Measurements from ENCODE around the gene HDAC10.
A peak's percentile ranks its signal among the peaks of the same experiment; 100 is the strongest.

The HDAC10 gene

DNA sequence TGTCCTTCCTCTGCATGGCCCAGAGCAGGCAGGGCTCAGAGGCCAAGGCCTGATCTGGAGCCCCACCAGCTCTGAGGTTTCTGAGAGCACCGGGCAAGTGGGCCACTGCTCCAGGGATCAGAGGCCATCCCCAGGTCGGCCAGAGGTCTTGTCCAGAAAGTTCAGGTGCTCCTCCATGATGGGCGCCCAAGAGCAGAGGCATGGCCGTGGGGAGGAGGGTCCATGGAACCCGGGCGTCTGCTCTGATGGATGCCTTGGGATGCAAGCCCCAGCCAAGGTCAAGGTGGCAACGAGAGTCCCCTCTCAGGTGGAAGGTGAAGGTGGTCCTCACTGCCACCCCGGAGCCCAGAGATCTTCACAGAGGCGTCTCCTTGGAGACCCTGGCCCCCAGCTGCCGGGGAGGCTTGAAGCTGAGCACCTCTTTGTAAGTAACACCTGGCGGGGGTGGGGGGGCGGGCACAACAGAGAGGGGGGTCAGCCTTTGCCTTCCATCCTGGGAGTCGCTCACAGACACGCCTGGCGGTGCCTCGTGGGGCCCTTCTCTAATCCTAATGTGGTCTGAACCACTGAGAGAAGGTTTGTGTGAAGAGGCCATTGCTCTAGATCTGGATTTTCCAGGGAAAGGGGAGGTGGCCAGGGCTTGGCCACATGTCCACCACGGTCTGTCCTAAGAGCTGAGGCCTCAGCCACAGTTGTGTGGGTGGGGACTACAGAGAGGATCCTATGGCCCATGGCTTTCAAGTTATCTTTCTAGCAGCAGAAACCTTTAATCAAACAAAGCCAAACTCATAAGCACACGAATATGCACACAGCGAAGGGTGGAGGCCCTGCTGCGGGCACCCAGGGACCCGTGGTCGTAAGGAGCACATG lies 2.2 kb upstream of the HDAC10 start:
- H3K4ac ChIP-seq (ENCODE audit: low read depth, low read length) = no peak overlapping the region
- no peak overlapping the region for H2BK5ac ChIP-seq (ENCODE audit: low read depth, low read length, poor library complexity)
- peaks cover 7% of the 10 kb centered on the region for H3K79me1 ChIP-seq (ENCODE audit: low read length)
- H3K4me1 ChIP-seq (ENCODE audit: control insufficient read depth in 1 of 2, insufficient read depth in 2 of 2, low read length in 2 of 2) = peaks cover 19 to 27% of the 10 kb centered on the region in 2 experiments
- H3K9me3 ChIP-seq (ENCODE audit: insufficient read depth, low read depth, low read length) = peaks cover 3% of the 10 kb centered on the region
- peaks cover 2 to 4% of the 10 kb centered on the region in 2 experiments for H3K36me3 ChIP-seq (ENCODE audit: control insufficient read depth in 1 of 2, insufficient read depth in 2 of 2, low read length in 2 of 2)
- no peak for DNase-seq
- no peaks in the 10 kb centered on the region for H3K27me3 ChIP-seq (ENCODE audit: insufficient read depth, low read length)
- H3K4me3 ChIP-seq (ENCODE audit: low read depth, low read length) = no peak overlapping the region
- no peak overlapping the region for H2BK120ac ChIP-seq (ENCODE audit: insufficient read depth, low read length, poor library complexity)
- H4K8ac ChIP-seq (ENCODE audit: low read depth, low read length) = no peak overlapping the region
- H3K9ac ChIP-seq (ENCODE audit: low read length) = no peak overlapping the region
- H2BK12ac ChIP-seq (ENCODE audit: low read length) = no peak overlapping the region
- H3K27ac ChIP-seq (ENCODE audit: low read depth, low read length) = no peak overlapping the region
- no peak overlapping the region for H3K4me2 ChIP-seq (ENCODE audit: low read length)
- H3K23ac ChIP-seq (ENCODE audit: low read length) = no peak overlapping the region
- H2AFZ ChIP-seq (ENCODE audit: insufficient read depth, low read length, poor library complexity) = no peak overlapping the region
- no peak overlapping the region for H4K91ac ChIP-seq (ENCODE audit: low read depth, low read length)
- H3K14ac ChIP-seq (ENCODE audit: low read length) = no peak overlapping the region
- H3K18ac ChIP-seq (ENCODE audit: low read length) = no peak overlapping the region
- WGBS (ENCODE audit: extremely low coverage, insufficient coverage, insufficient read length) = no CpG with 5 or more reads among the region's 22 CpGs
- no peak overlapping the region for H2AK5ac ChIP-seq (ENCODE audit: low read length)
- no peak overlapping the region for H4K12ac ChIP-seq (ENCODE audit: low read depth, low read length)
- peaks cover 5% of the 10 kb centered on the region for H3K79me2 ChIP-seq (ENCODE audit: control insufficient read depth, insufficient read depth, low read length, poor library complexity)

DNA sequence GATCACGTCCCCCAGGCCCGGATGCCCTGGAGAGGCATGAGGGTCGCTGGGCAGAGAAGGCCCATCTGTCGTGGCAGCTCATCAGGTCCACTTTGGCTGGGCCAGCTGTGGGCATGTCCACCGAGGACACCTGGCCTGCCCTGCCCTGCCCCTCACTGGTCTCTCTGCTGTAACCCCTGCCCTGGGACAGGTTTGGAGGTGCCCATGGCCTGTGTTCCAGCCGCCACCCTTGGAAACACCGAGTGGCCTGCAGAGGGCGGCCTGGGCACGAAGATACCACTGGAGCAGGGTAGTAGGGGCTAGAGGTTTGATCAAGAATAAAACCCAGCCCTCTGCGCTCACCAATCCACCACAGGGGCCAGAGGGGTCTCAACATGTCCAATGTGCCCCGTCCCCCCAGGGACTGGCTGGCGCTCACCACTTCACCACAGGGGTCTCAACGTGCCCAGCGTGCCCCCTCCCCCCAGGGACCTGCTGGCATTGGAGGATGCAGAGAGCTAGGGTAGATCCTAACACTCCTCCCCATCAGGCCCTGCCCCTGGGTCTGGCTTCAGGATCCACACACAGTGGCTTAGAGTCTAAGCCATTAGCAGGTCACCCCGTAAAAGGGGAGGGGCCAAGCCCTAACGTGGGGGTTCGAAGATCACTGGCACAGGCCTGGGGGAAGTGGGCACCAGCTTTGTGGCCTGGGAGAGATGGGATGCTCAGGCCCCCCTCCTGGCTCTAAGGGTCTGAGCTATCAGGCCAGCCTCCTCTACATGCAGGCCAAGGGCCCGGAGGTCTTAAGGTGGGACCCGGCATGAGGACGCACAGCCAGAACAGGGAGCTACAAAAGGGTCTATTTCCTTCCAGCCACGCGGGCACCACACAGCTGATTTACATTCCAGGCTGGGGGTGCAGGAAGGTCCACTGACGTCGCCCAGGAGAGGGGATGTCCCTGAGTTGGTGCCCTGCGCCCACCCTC lies 1.3 kb upstream of the HDAC10 start:
- H4K12ac ChIP-seq (ENCODE audit: low read depth, low read length) = no peak overlapping the region
- H3K4me1 ChIP-seq (ENCODE audit: control insufficient read depth in 1 of 2, insufficient read depth in 2 of 2, low read length in 2 of 2) = peaks cover 13 to 19% of the 10 kb centered on the region in 2 experiments
- H4K8ac ChIP-seq (ENCODE audit: low read depth, low read length) = no peak overlapping the region
- H3K27me3 ChIP-seq (ENCODE audit: insufficient read depth, low read length) = no peaks in the 10 kb centered on the region
- H3K23ac ChIP-seq (ENCODE audit: low read length) = no peak overlapping the region
- no CpG with 5 or more reads among the region's 25 CpGs for WGBS (ENCODE audit: extremely low coverage, insufficient coverage, insufficient read length)
- H3K18ac ChIP-seq (ENCODE audit: low read length) = no peak overlapping the region
- H3K36me3 ChIP-seq (ENCODE audit: control insufficient read depth in 1 of 2, insufficient read depth in 2 of 2, low read length in 2 of 2) = peaks cover 11 to 13% of the 10 kb centered on the region in 2 experiments
- H3K4ac ChIP-seq (ENCODE audit: low read depth, low read length) = no peak overlapping the region
- no peak overlapping the region for H2BK12ac ChIP-seq (ENCODE audit: low read length)
- H3K79me2 ChIP-seq (ENCODE audit: control insufficient read depth, insufficient read depth, low read length, poor library complexity) = peaks cover 5% of the 10 kb centered on the region
- H2AK5ac ChIP-seq (ENCODE audit: low read length) = peak overlapping the region; percentile 25
- peaks cover 7% of the 10 kb centered on the region for H3K79me1 ChIP-seq (ENCODE audit: low read length)
- H3K4me3 ChIP-seq (ENCODE audit: low read depth, low read length) = no peak overlapping the region
- no peak overlapping the region for H3K9ac ChIP-seq (ENCODE audit: low read length)
- H3K9me3 ChIP-seq (ENCODE audit: insufficient read depth, low read depth, low read length) = peaks cover 3% of the 10 kb centered on the region
- no peak overlapping the region for H3K4me2 ChIP-seq (ENCODE audit: low read length)
- no peak overlapping the region for H2AFZ ChIP-seq (ENCODE audit: insufficient read depth, low read length, poor library complexity)
- no peak overlapping the region for H2BK5ac ChIP-seq (ENCODE audit: low read depth, low read length, poor library complexity)
- DNase-seq = peak in 1 of 2 donors; percentile 62
- no peak overlapping the region for H2BK120ac ChIP-seq (ENCODE audit: insufficient read depth, low read length, poor library complexity)
- no peak overlapping the region for H3K14ac ChIP-seq (ENCODE audit: low read length)
- H3K27ac ChIP-seq (ENCODE audit: low read depth, low read length) = no peak overlapping the region
- H4K91ac ChIP-seq (ENCODE audit: low read depth, low read length) = no peak overlapping the region

DNA sequence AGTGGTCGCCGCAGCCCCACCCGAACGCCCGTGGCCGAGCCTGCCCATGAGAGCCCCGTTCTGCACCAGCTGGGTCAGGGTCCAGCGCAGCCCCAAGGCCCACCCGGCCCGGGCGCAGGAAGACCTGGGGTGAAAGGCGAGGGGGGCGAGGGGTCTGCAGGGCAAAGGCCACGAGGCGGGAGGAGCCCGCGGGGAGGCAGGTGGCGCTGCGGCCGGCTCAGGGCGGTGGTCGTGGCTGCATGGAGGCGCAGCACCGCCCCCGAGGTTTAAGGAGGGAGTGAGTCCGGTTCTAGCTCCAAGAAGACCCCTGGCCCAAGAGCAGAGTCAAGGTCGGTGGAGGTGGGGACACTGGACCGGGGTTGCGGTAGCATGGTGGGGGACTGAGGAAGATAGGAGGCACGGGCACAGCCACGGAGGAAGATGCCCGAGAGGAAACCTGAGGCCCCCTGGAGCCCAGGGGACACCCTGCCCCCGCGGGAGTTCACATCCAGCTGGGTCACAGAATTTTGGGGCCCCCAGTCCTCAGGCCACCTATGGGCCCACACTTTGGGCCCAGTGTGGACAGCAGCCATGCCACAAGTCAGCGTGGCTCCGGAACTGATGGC lies 514 bp upstream of the HDAC10 start:
- Histone ChIP-seq H3K4me1 (ENCODE audit: control insufficient read depth in 1 of 2, insufficient read depth in 2 of 2, low read length in 2 of 2) (peaks cover 8 to 13% of the 10 kb centered on the region in 2 experiments), H2AK5ac (ENCODE audit: low read length) (peak overlapping the region; percentile 25), H3K9ac (ENCODE audit: low read length) (no peak overlapping the region), H3K79me1 (ENCODE audit: low read length) (peaks cover 7% of the 10 kb centered on the region), H4K12ac (ENCODE audit: low read depth, low read length) (no peak overlapping the region), H3K23ac (ENCODE audit: low read length) (no peak overlapping the region), H4K8ac (ENCODE audit: low read depth, low read length) (peak overlapping the region; percentile 78), H4K91ac (ENCODE audit: low read depth, low read length) (peak overlapping the region; percentile 57), H3K14ac (ENCODE audit: low read length) (peak overlapping the region; percentile 30), H2BK5ac (ENCODE audit: low read depth, low read length, poor library complexity) (no peak overlapping the region), H3K27ac (ENCODE audit: low read depth, low read length) (no peak overlapping the region), H3K36me3 (ENCODE audit: control insufficient read depth in 1 of 2, insufficient read depth in 2 of 2, low read length in 2 of 2) (peaks cover 15 to 21% of the 10 kb centered on the region in 2 experiments), H2BK12ac (ENCODE audit: low read length) (peak overlapping the region; percentile 19), H3K4me2 (ENCODE audit: low read length) (peak overlapping the region; percentile 88), H2BK120ac (ENCODE audit: insufficient read depth, low read length, poor library complexity) (no peak overlapping the region), H3K4me3 (ENCODE audit: low read depth, low read length) (peak overlapping the region; percentile 63), H3K79me2 (ENCODE audit: control insufficient read depth, insufficient read depth, low read length, poor library complexity) (peaks cover 5% of the 10 kb centered on the region), H2AFZ (ENCODE audit: insufficient read depth, low read length, poor library complexity) (peak overlapping the region; percentile 5), H3K4ac (ENCODE audit: low read depth, low read length) (no peak overlapping the region), H3K18ac (ENCODE audit: low read length) (peak overlapping the region; percentile 53), H3K27me3 (ENCODE audit: insufficient read depth, low read length) (no peaks in the 10 kb centered on the region), H3K9me3 (ENCODE audit: insufficient read depth, low read depth, low read length) (peaks cover 3% of the 10 kb centered on the region)
- WGBS (ENCODE audit: extremely low coverage, insufficient coverage, insufficient read length) = no CpG with 5 or more reads among the region's 36 CpGs
- no peak for DNase-seq

DNA sequence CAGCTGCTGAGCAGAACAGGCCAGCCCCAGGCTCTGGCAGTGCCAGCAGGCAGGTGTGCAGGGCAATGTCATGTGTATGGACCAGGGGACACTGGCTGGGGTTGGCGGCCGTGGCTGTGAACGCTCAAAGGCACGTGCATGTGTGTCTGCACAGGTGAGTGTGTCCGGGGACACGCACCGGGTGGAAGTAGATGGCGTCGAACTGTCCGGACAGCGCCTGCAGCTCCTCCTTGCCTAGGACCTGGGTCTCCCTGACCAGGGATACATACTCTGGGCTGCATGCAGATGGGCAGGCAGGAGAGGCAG lies 863 bp downstream of the HDAC10 start:
- WGBS (ENCODE audit: extremely low coverage, insufficient coverage, insufficient read length) = no CpG with 5 or more reads among the region's 11 CpGs
- H3K36me3 ChIP-seq (ENCODE audit: control insufficient read depth in 1 of 2, insufficient read depth in 2 of 2, low read length in 2 of 2) = peaks cover 26 to 29% of the 10 kb centered on the region in 2 experiments

More for the DNA sequence above, 863 bp downstream of the HDAC10 start:
- Histone ChIP-seq H2BK5ac (ENCODE audit: low read depth, low read length, poor library complexity) (no peak overlapping the region), H3K23ac (ENCODE audit: low read length) (no peak overlapping the region), H2AK5ac (ENCODE audit: low read length) (no peak overlapping the region), H4K12ac (ENCODE audit: low read depth, low read length) (no peak overlapping the region), H3K9ac (ENCODE audit: low read length) (no peak overlapping the region), H3K79me2 (ENCODE audit: control insufficient read depth, insufficient read depth, low read length, poor library complexity) (peaks cover 5% of the 10 kb centered on the region), H3K18ac (ENCODE audit: low read length) (no peak overlapping the region), H3K4me2 (ENCODE audit: low read length) (peak overlapping the region; percentile 88), H2AFZ (ENCODE audit: insufficient read depth, low read length, poor library complexity) (no peak overlapping the region), H2BK120ac (ENCODE audit: insufficient read depth, low read length, poor library complexity) (no peak overlapping the region), H3K4me3 (ENCODE audit: low read depth, low read length) (no peak overlapping the region), H3K14ac (ENCODE audit: low read length) (no peak overlapping the region), H3K79me1 (ENCODE audit: low read length) (peaks cover 9% of the 10 kb centered on the region), H3K9me3 (ENCODE audit: insufficient read depth, low read depth, low read length) (peaks cover 3% of the 10 kb centered on the region), H2BK12ac (ENCODE audit: low read length) (no peak overlapping the region), H3K27me3 (ENCODE audit: insufficient read depth, low read length) (no peaks in the 10 kb centered on the region), H4K91ac (ENCODE audit: low read depth, low read length) (no peak overlapping the region), H3K27ac (ENCODE audit: low read depth, low read length) (no peak overlapping the region), H3K4me1 (ENCODE audit: control insufficient read depth in 1 of 2, insufficient read depth in 2 of 2, low read length in 2 of 2) (peaks cover 12 to 20% of the 10 kb centered on the region in 2 experiments), H4K8ac (ENCODE audit: low read depth, low read length) (no peak overlapping the region), H3K4ac (ENCODE audit: low read depth, low read length) (no peak overlapping the region)
- no peak for DNase-seq
